HFFc6 (cell line): ENCODE results near the gene RASSF1. TPM values are rescaled to one million over a fixed set of nuclear protein-coding genes. Genes with fewer than 3 reads are reported as not detected.
A peak's percentile ranks its signal among the peaks of the same experiment; 100 is the strongest.

Experiments
- DNase-seq: peaks from one replicate; pipeline ENCODE4 v3.0.0-alpha.2; 2018
- H3K27ac Mint-ChIP-seq: 2 replicates; pipeline ENCODE4 v1.8.0; 2020; ENCODE audit warnings: mild to moderate bottlenecking, mixed read lengths
- H3K27me3 Mint-ChIP-seq: 2 replicates; pipeline ENCODE4 v1.8.0; 2021; ENCODE audit warnings: mild to moderate bottlenecking, moderate library complexity, mixed read lengths; ENCODE audit not compliant: insufficient read depth
- H3K36me3 Mint-ChIP-seq: 2 replicates; pipeline ENCODE4 v1.8.0; 2021; ENCODE audit warnings: low read depth, mixed read lengths
- H3K4me1 Mint-ChIP-seq: 2 replicates; pipeline ENCODE4 v1.8.0; 2020; ENCODE audit warnings: low read depth, mixed read lengths
- H3K4me3 Mint-ChIP-seq: 2 replicates; pipeline ENCODE4 v1.8.0; 2020; ENCODE audit warnings: mild to moderate bottlenecking, moderate library complexity, mixed read lengths
- H3K9me3 Mint-ChIP-seq: 2 replicates; pipeline ENCODE4 v1.8.0; 2020; ENCODE audit warnings: mild to moderate bottlenecking, mixed read lengths
- CTCF ChIP-seq: fragments of 200-600 bp; sonication (generic); IDR thresholded peaks from 2 replicates; pipeline ENCODE4 v1.5.0; 2021; ENCODE audit warnings: antibody characterized with exemption, mild to moderate bottlenecking
- total RNA-seq, 6 experiments: library from RNA; stranded (reverse); fragmentation: NEBNext Ultra II Directional; extraction: Animal tissue kit (Norgen Biotek cat#: 25700); gene quantifications; 2 replicates in 1 of 6; 3 replicates in 5 of 6; pipeline ENCODE4 v1.2.3, GENCODE V29; 2021

Gene RASSF1
- total RNA-seq, 6 experiments from 2014 or later: 30.9 to 37.0 (median 34.1) TPM

GRCh38 chr3:50378757-50379156 lies 38.1 kb upstream of the RASSF1 start:
- no peaks in the 10 kb centered on the region for H3K36me3 Mint-ChIP-seq
- no peak for DNase-seq
- peaks cover 15% of the 10 kb centered on the region for H3K27me3 Mint-ChIP-seq
- TF ChIP-seq CTCF: no peak
- no peaks in the 10 kb centered on the region for H3K4me1 Mint-ChIP-seq
- H3K27ac Mint-ChIP-seq: no peak overlapping the region
- no peak overlapping the region for H3K4me3 Mint-ChIP-seq
- no peaks in the 10 kb centered on the region for H3K9me3 Mint-ChIP-seq

- Mint-ChIP-seq H3K27me3 (peaks cover 11% of the 10 kb centered on the region), H3K4me3 (no peak overlapping the region), H3K27ac (no peak overlapping the region), H3K36me3 (no peaks in the 10 kb centered on the region), H3K4me1 (no peaks in the 10 kb centered on the region), H3K9me3 (no peaks in the 10 kb centered on the region)
- DNase-seq: no peak
- TF ChIP-seq CTCF: no peak
Observed at GRCh38 chr3:50378024-50378423, 37.4 kb upstream of the RASSF1 start.

GRCh38 chr3:50375258-50375931 lies 34.8 kb upstream of the RASSF1 start:
- Mint-ChIP-seq H3K9me3 (no peaks in the 10 kb centered on the region), H3K27ac (no peak overlapping the region), H3K4me3 (no peak overlapping the region), H3K27me3 (peaks cover 29% of the 10 kb centered on the region), H3K4me1 (no peaks in the 10 kb centered on the region), H3K36me3 (no peaks in the 10 kb centered on the region)
- DNase-seq: no peak
- peak; percentile 29; the same call in 1 of the 2 replicates for TF ChIP-seq CTCF

GRCh38 chr3:50374363-50375257 lies 34.0 kb upstream of the RASSF1 start:
- DNase-seq: no peak
- H3K4me1 Mint-ChIP-seq: no peaks in the 10 kb centered on the region
- H3K36me3 Mint-ChIP-seq: no peaks in the 10 kb centered on the region
- no peak overlapping the region for H3K4me3 Mint-ChIP-seq
- H3K27me3 Mint-ChIP-seq: peaks cover 30% of the 10 kb centered on the region
- no peak; the same call in 1 of the 2 replicates for TF ChIP-seq CTCF
- H3K9me3 Mint-ChIP-seq: no peaks in the 10 kb centered on the region
- H3K27ac Mint-ChIP-seq: no peak overlapping the region

- Mint-ChIP-seq H3K4me3 (no peak overlapping the region), H3K4me1 (no peaks in the 10 kb centered on the region), H3K27me3 (peaks cover 33% of the 10 kb centered on the region), H3K27ac (no peak overlapping the region), H3K9me3 (no peaks in the 10 kb centered on the region), H3K36me3 (no peaks in the 10 kb centered on the region)
- no peak for TF ChIP-seq CTCF
- DNase-seq: no peak
Observed at GRCh38 chr3:50373146-50374051, 32.8 kb upstream of the RASSF1 start.
